MM.1S (cell line): Measurements from ENCODE around the gene RIPK4.

ENCODE experiments used
- DNase-seq: peaks from one replicate; pipeline ENCODE4 v3.0.0-alpha.2; 2015
- H2AFZ ChIP-seq: fragments of 300-600 bp; sonication (generic); 2 replicates; pipeline ENCODE4 v1.6.0; 2016; ENCODE audit warnings: antibody characterized with exemption, low read length
- H3F3A ChIP-seq: fragments of 300-600 bp; sonication (generic); 2 replicates; pipeline ENCODE4 v1.6.1; 2016; ENCODE audit warnings: mild to moderate bottlenecking, antibody characterized with exemption, low read length, moderate library complexity, mixed read lengths; ENCODE audit not compliant: insufficient read depth
- H3K27ac ChIP-seq: fragments of 300-600 bp; sonication (generic); 2 replicates; pipeline ENCODE4 v1.5.1; 2016; ENCODE audit warnings: mild to moderate bottlenecking, low read length
- H3K27me3 ChIP-seq: fragments of 300-600 bp; sonication (generic); replicated peaks from 2 replicates; pipeline ENCODE4 v1.6.0; 2016; ENCODE audit warnings: low read length; ENCODE audit not compliant: insufficient read depth
- H3K36me3 ChIP-seq: fragments of 300-600 bp; sonication (generic); replicated peaks from 2 replicates; pipeline ENCODE4 v1.6.1; 2016; ENCODE audit warnings: mild to moderate bottlenecking, low read length, mixed read lengths; ENCODE audit not compliant: insufficient read depth
- H3K4me1 ChIP-seq: fragments of 300-600 bp; sonication (generic); 2 replicates; pipeline ENCODE4 v1.6.1; 2016; ENCODE audit warnings: low read length, mixed read lengths
- H3K4me2 ChIP-seq: fragments of 300-600 bp; sonication (generic); 2 replicates; pipeline ENCODE4 v1.6.0; 2016; ENCODE audit warnings: low read depth, low read length
- H3K4me3 ChIP-seq: fragments of 300-600 bp; sonication (generic); 2 replicates; pipeline ENCODE4 v1.5.1; 2016; ENCODE audit warnings: low read length, mixed read lengths
- H3K79me2 ChIP-seq: fragments of 300-600 bp; sonication (generic); 2 replicates; pipeline ENCODE4 v1.6.1; 2016; ENCODE audit warnings: mixed run types, low read length, mixed read lengths
- H3K9ac ChIP-seq: fragments of 300-600 bp; sonication (generic); 2 replicates; pipeline ENCODE4 v1.6.1; 2016; ENCODE audit warnings: low read length, mixed read lengths
- H3K9me2 ChIP-seq: fragments of 300-600 bp; sonication (generic); replicated peaks from 2 replicates; pipeline ENCODE4 v1.6.1; 2016; ENCODE audit warnings: mild to moderate bottlenecking, low read length, mixed read lengths; ENCODE audit not compliant: insufficient read depth
- H3K9me3 ChIP-seq: fragments of 300-600 bp; sonication (generic); replicated peaks from 2 replicates; pipeline ENCODE4 v1.6.1; 2016; ENCODE audit warnings: mild to moderate bottlenecking, low read length, mixed read lengths; ENCODE audit not compliant: insufficient read depth
- H4K20me1 ChIP-seq: fragments of 300-600 bp; sonication (generic); 2 replicates; pipeline ENCODE4 v1.6.1; 2016; ENCODE audit warnings: mild to moderate bottlenecking, low read length, moderate library complexity, mixed read lengths; ENCODE audit not compliant: insufficient read depth
- CTCF ChIP-seq: fragments of 300-600 bp; sonication (generic); IDR thresholded peaks from 2 replicates; pipeline ENCODE4 v1.5.1; 2016; ENCODE audit warnings: antibody characterized with exemption, low read length, mixed read lengths
- EZH2 ChIP-seq: fragments of 300-600 bp; sonication (generic); optimal IDR thresholded peaks from 2 replicates; pipeline ENCODE3; 2017; ENCODE audit warnings: low read depth, mild to moderate bottlenecking, antibody characterized with exemption, low read length, mixed read lengths
- EZH2phosphoT487 ChIP-seq: fragments of 300-600 bp; sonication (generic); IDR thresholded peaks from 2 replicates; pipeline ENCODE4 v1.6.1; 2018; ENCODE audit warnings: antibody characterized with exemption, low read length

Gene RIPK4

GRCh38 chr21:41774467-41775148 lies 7.8 kb upstream of the RIPK4 start:
- H3K27me3 ChIP-seq, result peaks cover 91% of the 10 kb centered on the region
- no peak overlapping the region for H3K27ac ChIP-seq
- TF ChIP-seq EZH2phosphoT487, result no peak
- no peak for TF ChIP-seq EZH2
- TF ChIP-seq CTCF, result no peak
- no peak for DNase-seq
- no peaks in the 10 kb centered on the region for H3K9me3 ChIP-seq
- no peak overlapping the region for H2AFZ ChIP-seq
- no peaks in the 10 kb centered on the region for H4K20me1 ChIP-seq
- no peaks in the 10 kb centered on the region for H3K4me1 ChIP-seq
- no peaks in the 10 kb centered on the region for H3K79me2 ChIP-seq
- no peaks in the 10 kb centered on the region for H3K9me2 ChIP-seq
- no peak overlapping the region for H3K9ac ChIP-seq
- H3K36me3 ChIP-seq, result no peaks in the 10 kb centered on the region
- no peaks in the 10 kb centered on the region for H3F3A ChIP-seq
- no peak overlapping the region for H3K4me3 ChIP-seq
- H3K4me2 ChIP-seq, result no peak overlapping the region

GRCh38 chr21:41772351-41773080 lies 5.7 kb upstream of the RIPK4 start:
- no peak for TF ChIP-seq EZH2
- no peak for TF ChIP-seq EZH2phosphoT487
- no peak for TF ChIP-seq CTCF
- H3F3A ChIP-seq, result no peaks in the 10 kb centered on the region
- H3K4me3 ChIP-seq, result no peak overlapping the region
- no peak overlapping the region for H2AFZ ChIP-seq
- no peaks in the 10 kb centered on the region for H4K20me1 ChIP-seq
- no peak for DNase-seq
- no peaks in the 10 kb centered on the region for H3K9me3 ChIP-seq
- H3K4me2 ChIP-seq, result no peak overlapping the region
- H3K36me3 ChIP-seq, result no peaks in the 10 kb centered on the region
- peaks cover 94% of the 10 kb centered on the region for H3K27me3 ChIP-seq
- no peaks in the 10 kb centered on the region for H3K79me2 ChIP-seq
- no peaks in the 10 kb centered on the region for H3K9me2 ChIP-seq
- no peak overlapping the region for H3K27ac ChIP-seq
- H3K9ac ChIP-seq, result no peak overlapping the region
- H3K4me1 ChIP-seq, result no peaks in the 10 kb centered on the region

- Histone ChIP-seq H3F3A (no peaks in the 10 kb centered on the region), H3K4me1 (no peaks in the 10 kb centered on the region), H3K9me3 (no peaks in the 10 kb centered on the region), H4K20me1 (no peaks in the 10 kb centered on the region), H3K79me2 (no peaks in the 10 kb centered on the region), H3K27me3 (peaks cover 93% of the 10 kb centered on the region), H3K4me2 (no peak overlapping the region), H2AFZ (no peak overlapping the region), H3K9ac (no peak overlapping the region), H3K4me3 (no peak overlapping the region), H3K9me2 (no peaks in the 10 kb centered on the region), H3K36me3 (no peaks in the 10 kb centered on the region), H3K27ac (no peak overlapping the region)
- no peak for DNase-seq
- TF ChIP-seq EZH2 (no peak), CTCF (no peak), EZH2phosphoT487 (no peak)
Measured at GRCh38 chr21:41771625-41771945, 4.7 kb upstream of the RIPK4 start.
